IMR-90 (cell line): Measurements from ENCODE around the gene SIK2. TPM values are rescaled to one million over a fixed set of nuclear protein-coding genes. Genes with fewer than 3 reads are reported as not detected.

Source experiments
- ATAC-seq: fragments of 200-7000 bp; cut with Tn5 transposase; 2 replicates; pipeline ENCODE4 v1.9.1; 2020; ENCODE audit warnings: low read depth, mild to moderate bottlenecking, moderate library complexity
- BruUV-seq: library from RNA; stranded (reverse); fragments of 400-500 nt; replicated peaks from 2 replicates; lab custom pipeline; 2021; lab: Mats Ljungman, UMichigan
- CTCF ChIA-PET: fragments of 300-600 bp; formaldehyde crosslinking; extraction: SDS; loops from one replicate; lab custom pipeline; 2021; ENCODE audit warnings: antibody characterized with exemption; lab: Yijun Ruan, JAX
- POLR2A ChIA-PET: fragments of 300-600 bp; sonication (Branson Sonifier 250); formaldehyde crosslinking; loops from one replicate; lab custom pipeline; 2022; ENCODE audit warnings: antibody characterized with exemption; ENCODE audit not compliant: unreplicated experiment; lab: Charles Lee
- DNase-seq: peaks from one replicate; pipeline ENCODE4 v3.0.0; 2013
- H2AFZ ChIP-seq: replicated peaks from 2 replicates; pipeline ENCODE3; 2013; ENCODE audit warnings: low read length, mild to moderate bottlenecking; ENCODE audit not compliant: poor library complexity
- H2AK5ac ChIP-seq: 2 replicates; pipeline ENCODE4 v1.6.1; 2013; ENCODE audit warnings: low read depth, low read length, inconsistent platforms
- H2AK9ac ChIP-seq: replicated peaks from 2 replicates; pipeline ENCODE3; 2013; ENCODE audit warnings: mild to moderate bottlenecking, low read depth, low read length, moderate library complexity; ENCODE audit not compliant: poor library complexity
- H2BK120ac ChIP-seq: 2 replicates; pipeline ENCODE4 v1.6.1; 2013; ENCODE audit warnings: low read depth, low read length, inconsistent platforms
- H2BK15ac ChIP-seq: 3 replicates; pipeline ENCODE4 v1.6.1; 2013; ENCODE audit warnings: low read depth, low read length, inconsistent platforms
- H2BK20ac ChIP-seq: 2 replicates; pipeline ENCODE4 v1.6.1; 2013; ENCODE audit warnings: low read depth, mild to moderate bottlenecking, inconsistent platforms, low read length, moderate library complexity
- H2BK5ac ChIP-seq: 2 replicates; pipeline ENCODE4 v1.6.1; 2013; ENCODE audit warnings: mild to moderate bottlenecking, low read depth, low read length, inconsistent platforms; ENCODE audit not compliant: poor library complexity, severe bottlenecking
- H3K14ac ChIP-seq: replicated peaks from 2 replicates; pipeline ENCODE4 v1.6.1; 2013; ENCODE audit warnings: low read depth, low read length, inconsistent platforms
- H3K18ac ChIP-seq: 2 replicates; pipeline ENCODE4 v1.6.1; 2013; ENCODE audit warnings: low read depth, low read length, control low read depth
- H3K23ac ChIP-seq: 2 replicates; pipeline ENCODE4 v1.6.1; 2013; ENCODE audit warnings: low read depth, low read length, inconsistent platforms
- H3K27ac ChIP-seq: 2 replicates; pipeline ENCODE4 v1.5.1; 2013; ENCODE audit warnings: mild to moderate bottlenecking, control low read depth, low read length; ENCODE audit not compliant: insufficient read depth
- H3K27me3 ChIP-seq: 2 replicates; pipeline ENCODE4 v1.6.1; 2013; ENCODE audit warnings: low read length; ENCODE audit not compliant: control insufficient read depth, insufficient read depth
- H3K36me3 ChIP-seq: 2 replicates; pipeline ENCODE4 v1.6.1; 2013; ENCODE audit warnings: low read length, mixed read lengths; ENCODE audit not compliant: control insufficient read depth, insufficient read depth
- H3K4ac ChIP-seq: 2 replicates; pipeline ENCODE4 v1.6.1; 2013; ENCODE audit warnings: low read depth, low read length, inconsistent platforms
- H3K4me1 ChIP-seq: 2 replicates; pipeline ENCODE4 v1.6.1; 2013; ENCODE audit warnings: low read length, mixed read lengths; ENCODE audit not compliant: control insufficient read depth, insufficient read depth
- H3K4me2 ChIP-seq: 2 replicates; pipeline ENCODE4 v1.6.1; 2013; ENCODE audit warnings: low read depth, mild to moderate bottlenecking, control low read depth, low read length, moderate library complexity
- H3K4me3 ChIP-seq: 2 replicates; pipeline ENCODE4 v1.5.1; 2013; ENCODE audit warnings: low read depth, mild to moderate bottlenecking, control low read depth, low read length, moderate library complexity; ENCODE audit not compliant: insufficient read depth
- H3K56ac ChIP-seq: 2 replicates; pipeline ENCODE4 v1.6.1; 2013; ENCODE audit warnings: low read length, inconsistent platforms; ENCODE audit not compliant: insufficient read depth; ENCODE audit errors: extremely low read depth
- H3K79me1 ChIP-seq, 2 experiments: 2 replicates each; pipeline ENCODE4 v1.6.1; 2013; ENCODE audit warnings: low read length in 2 of 2, inconsistent platforms in 1 of 2, low read depth in 1 of 2
- H3K9ac ChIP-seq: 2 replicates; pipeline ENCODE4 v1.6.1; 2013; ENCODE audit warnings: low read depth, low read length, control low read depth
- H3K9me1 ChIP-seq: 2 replicates; pipeline ENCODE4 v1.6.1; 2013; ENCODE audit warnings: low read length, inconsistent platforms; ENCODE audit not compliant: insufficient read depth
- H3K9me3 ChIP-seq: 2 replicates; pipeline ENCODE4 v1.6.1; 2013; ENCODE audit warnings: low read length; ENCODE audit not compliant: control insufficient read depth, insufficient read depth
- H4K20me1 ChIP-seq: 2 replicates; pipeline ENCODE4 v1.6.1; 2013; ENCODE audit warnings: low read length, inconsistent platforms; ENCODE audit not compliant: insufficient read depth
- H4K5ac ChIP-seq: 2 replicates; pipeline ENCODE4 v1.6.1; 2013; ENCODE audit warnings: mild to moderate bottlenecking, low read depth, low read length, control low read depth
- H4K8ac ChIP-seq, 2 experiments: 2 replicates each; pipeline ENCODE4 v1.6.1; 2013; ENCODE audit warnings: low read depth in 2 of 2, low read length in 2 of 2, control low read depth in 1 of 2, inconsistent platforms in 1 of 2
- H4K91ac ChIP-seq: 2 replicates; pipeline ENCODE4 v1.6.1; 2013; ENCODE audit warnings: low read depth, low read length, inconsistent platforms; ENCODE audit not compliant: insufficient read depth
- BHLHE40 ChIP-seq: fragments of 150-350 bp; IDR thresholded peaks from 2 replicates; pipeline ENCODE4 v1.6.1; 2016; ENCODE audit warnings: mild to moderate bottlenecking, low read depth, low read length
- ELK1 ChIP-seq: fragments of 150-350 bp; IDR thresholded peaks from 2 replicates; pipeline ENCODE4 v1.6.1; 2016; ENCODE audit warnings: low read depth, mild to moderate bottlenecking, low read length, moderate library complexity, borderline replicate concordance
- RAD21 ChIP-seq: IDR thresholded peaks from 2 replicates; pipeline ENCODE4 v1.6.1; 2012; ENCODE audit warnings: low read length, improper control_type of control experiment
- WGBS, 2 experiments: methylation state at CpG; one replicate each; pipeline versions ENCODE4 v1.1.5 to v1.1.7; 2013; ENCODE audit warnings: missing lambda C conversion rate in 2 of 2; ENCODE audit not compliant: insufficient read length in 1 of 2; ENCODE audit errors: extremely low coverage in 2 of 2; 5-methylcytosine and 5-hydroxymethylcytosine counted together
- dilution Hi-C: fragments of 300-500 bp; cut with HindIII; formaldehyde crosslinking; loops from one replicate; pipeline ENCODE4 v1.14.3; 2018; ENCODE audit warnings: low sequenced_read_pairs; ENCODE audit not compliant: unreplicated experiment
- in situ Hi-C: fragments of 300-500 bp; cut with MboI; formaldehyde crosslinking; loops from 3 replicates; pipeline ENCODE4 v1.14.3; 2019; ENCODE audit warnings: low sequenced_read_pairs, inconsistent platforms, mixed read lengths
- intact Hi-C: fragments of 100-400 bp; cut with micrococcal nuclease; formaldehyde crosslinking; loops from 2 replicates; pipeline ENCODE4 v1.10.0; 2022
- polyA plus RNA-seq, 3 experiments: library from polyadenylated mRNA; depleted of rRNA; stranded (reverse); fragments of >200 nt; gene quantifications; 2 replicates each; pipeline ENCODE4 v1.2.3, GENCODE V29; 2012; ENCODE audit warnings: low replicate concordance in 1 of 3
- total RNA-seq: library from RNA; depleted of rRNA; stranded (reverse); fragments of >200 nt; gene quantifications from 2 replicates; pipeline ENCODE4 v1.2.3, GENCODE V29; 2012

The SIK2 gene
- total and polyA plus RNA-seq, 2 of the 4 experiments (the other 2 are of a cell fraction), result 7.9 to 10.4 TPM

GRCh38 chr11:111680486-111681175 is 78.4 kb downstream of the SIK2 start:
- no peaks in the 10 kb centered on the region; the same call in none of the 2 replicates for H3K9me1 ChIP-seq
- in situ Hi-C loops (no loop called here), dilution Hi-C loops (no loop called here), intact Hi-C loops (no loop called here)
- no peak overlapping the region for H3K56ac ChIP-seq
- CTCF ChIA-PET, result interaction anchor here (0.7 to 1.4 kb wide), 2 partner anchors 14 to 36 kb away, joined by 3 read pairs; no protein-coding TSS in a partner anchor
- no peaks in the 10 kb centered on the region for H3K27me3 ChIP-seq
- H2BK20ac ChIP-seq, result no peak overlapping the region
- no peak overlapping the region for H3K18ac ChIP-seq
- no peaks in the 10 kb centered on the region; the same call in 1 of the 2 replicates for H4K20me1 ChIP-seq
- H3K4me1 ChIP-seq, result peaks cover 4% of the 10 kb centered on the region
- peaks cover 2% of the 10 kb centered on the region; the same call in 1 of the 2 replicates for H3K36me3 ChIP-seq
- WGBS, 2 experiments, result 100% methylated on average over 1 of the region's 3 CpGs; no CpG with 5 or more reads in 1 of the 2 experiments
- H2BK120ac ChIP-seq, result no peak overlapping the region
- H4K8ac ChIP-seq, result no peak overlapping the region
- no peak overlapping the region for H2BK15ac ChIP-seq
- peak overlapping the region; percentile 72; the same call in 1 of the 2 replicates for H3K14ac ChIP-seq
- no peak for ATAC-seq
- no TSS peak for BruUV-seq
- H3K23ac ChIP-seq, result no peak overlapping the region
- H2AK9ac ChIP-seq, result no peak overlapping the region
- no peak for DNase-seq
- H3K4me3 ChIP-seq, result no peak overlapping the region
- POLR2A ChIA-PET, result no interaction called here
- no peak overlapping the region for H3K9ac ChIP-seq
- H3K79me1 ChIP-seq, result peaks cover 36 to 42% of the 10 kb centered on the region in 2 experiments
- H3K4me2 ChIP-seq, result no peak overlapping the region
- H2AFZ ChIP-seq, result no peak overlapping the region
- no peak for TF ChIP-seq ELK1
- no peak for TF ChIP-seq RAD21
- no peak for TF ChIP-seq BHLHE40
- H4K5ac ChIP-seq, result no peak overlapping the region
- peaks cover 3% of the 10 kb centered on the region for H3K9me3 ChIP-seq
- no peak overlapping the region for H3K27ac ChIP-seq
- H3K4ac ChIP-seq, result no peak overlapping the region
- H2AK5ac ChIP-seq, result no peak overlapping the region
- no peak overlapping the region for H2BK5ac ChIP-seq
- no peak overlapping the region for H4K91ac ChIP-seq
